ENCODE data around the gene ATG10.

ATG10 gene

DNA sequence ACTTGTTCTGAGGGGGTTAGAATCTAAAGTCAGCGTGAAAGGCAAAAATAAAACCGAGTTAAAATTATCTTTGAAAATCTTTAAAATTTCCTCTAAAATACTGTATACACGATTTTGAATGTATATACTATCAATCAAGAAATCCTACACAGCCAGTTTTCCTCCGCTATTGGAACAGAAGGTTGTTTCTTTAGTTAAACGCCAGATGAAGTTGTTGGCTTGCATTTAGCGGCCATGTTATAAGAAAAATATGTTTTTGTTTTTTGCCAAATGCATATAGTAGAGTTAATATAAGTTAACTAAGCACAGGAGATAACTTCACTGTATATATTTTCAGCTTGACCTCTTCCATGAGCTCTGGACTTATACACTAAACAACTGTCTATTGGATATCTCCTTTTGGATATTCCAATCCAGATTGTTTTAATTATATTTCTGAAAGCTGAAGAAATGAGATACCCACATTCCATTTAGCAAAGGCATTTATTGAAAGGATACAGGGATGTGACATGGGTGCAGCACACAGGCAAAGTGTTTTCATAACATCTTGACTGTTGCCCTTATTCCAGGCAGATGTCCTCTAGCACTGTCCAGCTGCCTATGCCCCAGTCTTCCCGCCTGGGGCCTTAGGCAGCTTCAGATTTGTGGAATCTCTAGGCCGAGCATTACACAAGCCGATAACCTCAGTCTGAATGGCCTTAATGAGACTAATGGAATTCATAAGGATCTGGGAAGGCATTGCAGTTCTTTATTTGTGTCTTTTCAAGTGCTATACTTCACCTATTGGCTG, 10.0 kb upstream of the ATG10 start:
- TF ChIP-seq, protein P1, sequence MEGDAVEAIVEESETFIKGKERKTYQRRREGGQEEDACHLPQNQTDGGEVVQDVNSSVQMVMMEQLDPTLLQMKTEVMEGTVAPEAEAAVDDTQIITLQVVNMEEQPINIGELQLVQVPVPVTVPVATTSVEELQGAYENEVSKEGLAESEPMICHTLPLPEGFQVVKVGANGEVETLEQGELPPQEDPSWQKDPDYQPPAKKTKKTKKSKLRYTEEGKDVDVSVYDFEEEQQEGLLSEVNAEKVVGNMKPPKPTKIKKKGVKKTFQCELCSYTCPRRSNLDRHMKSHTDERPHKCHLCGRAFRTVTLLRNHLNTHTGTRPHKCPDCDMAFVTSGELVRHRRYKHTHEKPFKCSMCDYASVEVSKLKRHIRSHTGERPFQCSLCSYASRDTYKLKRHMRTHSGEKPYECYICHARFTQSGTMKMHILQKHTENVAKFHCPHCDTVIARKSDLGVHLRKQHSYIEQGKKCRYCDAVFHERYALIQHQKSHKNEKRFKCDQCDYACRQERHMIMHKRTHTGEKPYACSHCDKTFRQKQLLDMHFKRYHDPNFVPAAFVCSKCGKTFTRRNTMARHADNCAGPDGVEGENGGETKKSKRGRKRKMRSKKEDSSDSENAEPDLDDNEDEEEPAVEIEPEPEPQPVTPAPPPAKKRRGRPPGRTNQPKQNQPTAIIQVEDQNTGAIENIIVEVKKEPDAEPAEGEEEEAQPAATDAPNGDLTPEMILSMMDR (IDR thresholded peaks at IDR 0.05), result no peak
- no peaks in the 10 kb centered on the region for H3K4me1 ChIP-seq (ENCODE audit: control insufficient read depth in 1 of 2, insufficient read depth in 1 of 2, low read depth in 1 of 2, low read length in 1 of 2)

DNA sequence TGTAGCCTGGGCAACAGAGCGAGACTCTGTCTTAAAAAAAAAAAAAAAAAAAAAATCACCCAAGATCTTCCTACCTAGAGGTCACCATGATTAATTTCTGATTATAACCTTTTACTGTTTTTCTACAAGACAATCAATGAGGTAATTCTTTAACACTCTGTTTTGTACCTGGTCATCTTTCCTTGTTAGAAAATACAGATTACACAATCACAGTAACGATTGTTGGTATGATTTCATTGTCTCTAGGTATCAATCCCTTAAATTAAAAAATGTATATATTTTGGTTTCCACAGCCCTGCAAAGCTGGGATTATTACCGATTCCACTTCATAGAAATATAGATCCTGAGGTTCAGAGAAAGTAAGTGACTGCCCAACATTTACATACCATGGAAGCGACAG, 8.3 kb upstream of the ATG10 start:
- Histone ChIP-seq H3K4me3 (ENCODE audit: low read depth in 1 of 2, low read length in 1 of 2) (no peak overlapping the region), H3K36me3 (no peaks in the 10 kb centered on the region), H3K4me1 (ENCODE audit: control insufficient read depth in 1 of 2, insufficient read depth in 1 of 2, low read depth in 1 of 2, low read length in 1 of 2) (no peaks in the 10 kb centered on the region), H3K27me3 (no peaks in the 10 kb centered on the region), H3K27ac (no peak overlapping the region), H3K9me3 (no peaks in the 10 kb centered on the region)
- TF ChIP-seq, protein P1 (IDR thresholded peaks at IDR 0.05), result no peak

More for the DNA sequence above, 10.0 kb upstream of the ATG10 start:
- Histone ChIP-seq H3K27ac (no peak overlapping the region), H3K36me3 (no peaks in the 10 kb centered on the region), H3K27me3 (no peaks in the 10 kb centered on the region), H3K4me3 (ENCODE audit: low read depth in 1 of 2, low read length in 1 of 2) (no peak overlapping the region), H3K9me3 (no peaks in the 10 kb centered on the region)

DNA sequence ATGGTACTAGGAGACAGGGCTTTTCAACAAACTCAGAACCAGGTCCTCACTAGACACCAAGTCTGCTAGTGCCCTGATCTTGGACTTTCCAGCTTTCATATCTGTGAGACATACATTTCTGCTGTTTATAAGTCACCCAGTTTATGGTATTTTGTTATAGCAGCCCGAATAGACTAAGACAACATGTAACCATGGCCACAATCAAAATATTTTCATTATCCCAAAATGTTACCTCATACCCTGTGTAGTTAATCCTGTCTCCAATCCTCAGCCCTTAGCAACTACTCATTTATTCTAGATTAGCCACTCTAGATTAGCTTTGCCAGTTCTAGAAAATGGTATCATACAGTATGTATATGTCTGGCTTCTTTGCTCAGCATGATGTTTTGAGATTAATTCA, 6.3 kb upstream of the ATG10 start:
- TF ChIP-seq, protein P1 (IDR thresholded peaks at IDR 0.05), result no peak

DNA sequence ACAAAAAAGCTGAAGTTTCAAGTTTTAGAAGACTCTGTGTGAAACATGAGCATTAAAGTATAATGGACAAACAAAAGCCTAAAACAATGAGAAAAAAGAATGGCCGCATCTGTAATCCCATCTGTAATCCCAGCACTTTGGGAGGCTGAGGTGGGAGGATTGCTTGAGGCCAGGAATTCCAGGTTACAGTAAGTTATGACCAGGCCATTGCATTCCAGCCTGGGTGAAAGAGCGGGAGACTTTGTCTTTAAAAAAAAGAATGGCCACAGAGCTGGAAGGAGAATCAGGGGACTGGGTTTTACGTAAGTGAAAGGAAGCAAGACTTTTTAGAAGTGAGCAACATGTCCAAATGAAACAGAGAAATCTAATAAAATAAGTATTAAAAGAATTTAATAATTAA, 2.6 kb upstream of the ATG10 start:
- Histone ChIP-seq H3K4me1 (ENCODE audit: control insufficient read depth in 1 of 2, insufficient read depth in 1 of 2, low read depth in 1 of 2, low read length in 1 of 2) (peaks cover 13 to 14% of the 10 kb centered on the region in 2 experiments), H3K36me3 (no peaks in the 10 kb centered on the region), H3K27me3 (no peaks in the 10 kb centered on the region), H3K9me3 (no peaks in the 10 kb centered on the region), H3K27ac (no peak overlapping the region), H3K4me3 (ENCODE audit: low read depth in 1 of 2, low read length in 1 of 2) (no peak overlapping the region)
- TF ChIP-seq, protein P1 (IDR thresholded peaks at IDR 0.05), result no peak

More for the DNA sequence above, 6.3 kb upstream of the ATG10 start:
- Histone ChIP-seq H3K27me3 (no peaks in the 10 kb centered on the region), H3K27ac (no peak overlapping the region), H3K4me3 (ENCODE audit: low read depth in 1 of 2, low read length in 1 of 2) (no peak overlapping the region), H3K4me1 (ENCODE audit: control insufficient read depth in 1 of 2, insufficient read depth in 1 of 2, low read depth in 1 of 2, low read length in 1 of 2) (no peaks in the 10 kb centered on the region), H3K36me3 (no peaks in the 10 kb centered on the region), H3K9me3 (no peaks in the 10 kb centered on the region)

DNA sequence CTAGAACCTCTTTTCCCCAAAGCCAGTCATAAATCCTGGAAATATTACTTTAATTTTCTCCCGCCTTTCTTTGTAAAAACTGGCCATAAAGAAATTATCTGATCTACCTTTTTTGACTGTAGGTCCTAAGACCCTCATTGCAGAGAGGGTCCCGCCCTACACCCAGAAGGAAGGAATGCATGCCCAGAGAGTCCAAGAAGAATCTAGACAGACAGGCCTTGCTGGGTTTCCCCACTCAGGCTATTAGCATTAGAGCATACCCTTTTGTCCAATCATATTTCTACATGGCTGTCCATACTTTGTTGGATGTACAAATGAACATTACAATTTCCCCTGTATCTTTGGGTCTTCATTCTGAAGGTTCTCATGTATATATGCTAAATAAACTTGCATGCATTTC, 1.9 kb upstream of the ATG10 start:
- Histone ChIP-seq H3K36me3 (no peaks in the 10 kb centered on the region), H3K4me3 (ENCODE audit: low read depth in 1 of 2, low read length in 1 of 2) (no peak overlapping the region), H3K9me3 (no peaks in the 10 kb centered on the region), H3K27ac (no peak overlapping the region), H3K27me3 (no peaks in the 10 kb centered on the region), H3K4me1 (ENCODE audit: control insufficient read depth in 1 of 2, insufficient read depth in 1 of 2, low read depth in 1 of 2, low read length in 1 of 2) (peaks cover 13 to 14% of the 10 kb centered on the region in 2 experiments)
- TF ChIP-seq, protein P1 (IDR thresholded peaks at IDR 0.05), result no peak
